Mammary epithelial cell (primary cell): ENCODE measurements around the gene CARD14.

Experiments
- EZH2 ChIP-seq: IDR thresholded peaks from 2 replicates; pipeline ENCODE4 v1.6.1; 2012; ENCODE audit warnings: low read length, inconsistent platforms, borderline replicate concordance
- TF ChIP-seq, protein P1 (sequence below), 2 donors: IDR thresholded peaks in 1 of 2; conservative IDR thresholded peaks in 1 of 2; 2 replicates each; pipeline ENCODE4 v1.5.1; 2011 to 2012; ENCODE audit warnings: inconsistent platforms in 2 of 2, low read length in 2 of 2, mild to moderate bottlenecking in 2 of 2, control low read depth in 1 of 2, low read depth in 1 of 2; ENCODE audit not compliant: insufficient read depth in 1 of 2; ENCODE audit errors: extremely low read depth in 1 of 2

DNA sequence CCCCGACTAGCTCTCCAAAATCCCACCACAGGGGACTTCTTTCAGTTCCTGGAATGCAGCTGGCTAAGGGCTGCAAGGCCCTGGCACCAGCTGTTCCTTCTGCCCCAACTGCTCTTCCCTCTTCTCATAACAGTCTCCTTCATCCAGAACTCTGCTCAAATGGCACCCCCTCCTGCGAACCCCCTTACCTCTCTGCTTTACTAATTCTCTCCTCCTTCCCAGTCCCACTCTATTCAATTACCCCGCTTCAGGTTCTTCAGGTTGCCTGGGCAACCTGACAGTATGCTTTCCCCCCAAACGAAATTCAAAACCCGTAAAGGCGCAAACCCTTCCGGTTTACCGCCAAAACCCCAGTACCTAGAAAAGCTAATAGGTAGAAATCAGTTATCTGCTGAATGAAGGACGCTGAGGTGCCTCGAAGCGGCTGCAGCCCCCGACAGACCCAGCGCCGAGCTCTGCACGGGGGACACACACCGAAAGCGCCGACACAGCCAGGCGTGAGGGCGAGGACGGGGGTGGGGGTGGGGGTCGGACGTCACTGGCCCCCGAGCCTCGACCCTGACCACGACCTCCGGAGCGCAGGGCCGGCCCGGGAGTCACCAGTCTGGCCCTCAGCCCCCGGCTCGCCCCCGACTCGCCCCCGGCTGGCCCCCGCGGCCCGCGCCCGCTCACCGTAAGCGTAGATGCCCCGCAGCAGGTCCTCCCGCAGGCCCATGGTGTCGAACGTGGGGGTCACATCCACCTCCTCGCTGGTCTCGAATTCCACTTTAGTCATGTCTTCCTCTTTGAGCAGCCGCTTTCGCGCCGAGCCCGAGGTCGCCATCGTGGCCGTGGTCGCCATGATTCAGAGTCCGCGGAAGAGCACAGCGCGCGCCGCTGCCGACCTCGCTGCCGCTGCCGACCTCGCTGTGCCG, 23.5 kb upstream of the CARD14 start:
- TF ChIP-seq, protein P1, sequence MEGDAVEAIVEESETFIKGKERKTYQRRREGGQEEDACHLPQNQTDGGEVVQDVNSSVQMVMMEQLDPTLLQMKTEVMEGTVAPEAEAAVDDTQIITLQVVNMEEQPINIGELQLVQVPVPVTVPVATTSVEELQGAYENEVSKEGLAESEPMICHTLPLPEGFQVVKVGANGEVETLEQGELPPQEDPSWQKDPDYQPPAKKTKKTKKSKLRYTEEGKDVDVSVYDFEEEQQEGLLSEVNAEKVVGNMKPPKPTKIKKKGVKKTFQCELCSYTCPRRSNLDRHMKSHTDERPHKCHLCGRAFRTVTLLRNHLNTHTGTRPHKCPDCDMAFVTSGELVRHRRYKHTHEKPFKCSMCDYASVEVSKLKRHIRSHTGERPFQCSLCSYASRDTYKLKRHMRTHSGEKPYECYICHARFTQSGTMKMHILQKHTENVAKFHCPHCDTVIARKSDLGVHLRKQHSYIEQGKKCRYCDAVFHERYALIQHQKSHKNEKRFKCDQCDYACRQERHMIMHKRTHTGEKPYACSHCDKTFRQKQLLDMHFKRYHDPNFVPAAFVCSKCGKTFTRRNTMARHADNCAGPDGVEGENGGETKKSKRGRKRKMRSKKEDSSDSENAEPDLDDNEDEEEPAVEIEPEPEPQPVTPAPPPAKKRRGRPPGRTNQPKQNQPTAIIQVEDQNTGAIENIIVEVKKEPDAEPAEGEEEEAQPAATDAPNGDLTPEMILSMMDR (conservative IDR thresholded peaks at IDR 0.05 in 1 of 2, IDR thresholded peaks at IDR 0.05 in 1 of 2; ENCODE audit: extremely low read depth in 1 of 2, insufficient read depth in 1 of 2, low read depth in 1 of 2, low read length in 2 of 2): no peak
- TF ChIP-seq EZH2: no peak
